ENCODE data around the gene SEMA5A. TPM values are rescaled to one million over a fixed set of nuclear protein-coding genes. Genes with fewer than 3 reads are reported as not detected.

SEMA5A gene
- total and polyA plus RNA-seq, 2 of the 13 experiments (the other 11 are each of a cell fraction or from before 2014, with no cell fraction given): 0.01 TPM; not detected in 1

DNA sequence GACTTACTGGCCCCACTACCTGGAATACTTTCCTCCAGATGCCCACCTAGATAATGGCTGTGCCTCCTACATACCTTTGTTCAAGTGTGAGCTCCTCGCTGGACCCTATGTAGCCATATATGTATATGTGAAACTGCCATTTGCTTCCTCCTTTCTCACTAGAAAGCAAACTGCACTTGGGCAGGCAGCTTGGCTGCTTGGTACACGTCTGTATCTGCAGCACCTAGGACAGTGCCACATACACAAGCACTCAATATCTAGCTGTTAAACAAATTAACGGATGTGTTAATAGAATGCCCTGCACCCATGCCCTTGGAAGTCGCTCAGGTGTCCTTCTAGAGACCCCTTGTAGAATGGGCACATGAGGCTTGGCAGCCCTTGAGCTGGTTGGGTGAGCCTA is 301.5 kb downstream of the SEMA5A start:
- H3K9me3 ChIP-seq (ENCODE audit: low read length): peaks cover 2% of the 10 kb centered on the region
- in situ Hi-C loops (cut with HindIII; ENCODE audit: extremely low pct_ligation_motif_present, low pct_unique_long_range_greater_than_20kb): no loop called here
- H3K36me3 ChIP-seq (replicated peaks in 1 of 2; ENCODE audit: control insufficient read depth in 1 of 2, insufficient read depth in 2 of 2, low read length in 2 of 2): no peaks in the 10 kb centered on the region
- FAIRE-seq: no peak
- H4K20me1 ChIP-seq (ENCODE audit: insufficient read depth, low read length): no peaks in the 10 kb centered on the region
- no peak for ATAC-seq
- BruUV-seq (replicated peaks): no TSS peak
- H3K4me2 ChIP-seq (ENCODE audit: low read depth, low read length): no peak overlapping the region
- H3K4me3 ChIP-seq (replicated peaks in 1 of 3; ENCODE audit: insufficient read depth in 1 of 3, low read depth in 2 of 3, low read length in 3 of 3): no peak overlapping the region
- no peak overlapping the region for H3K9ac ChIP-seq (ENCODE audit: insufficient read depth, low read depth, low read length)
- no peak for DNase-seq (ENCODE audit: low spot score)
- H3K27me3 ChIP-seq (ENCODE audit: control insufficient read depth in 1 of 2, insufficient read depth in 2 of 2, low read length in 2 of 2): no peaks in the 10 kb centered on the region
- no peaks in the 10 kb centered on the region for H3K4me1 ChIP-seq (ENCODE audit: insufficient read depth, low read length)
- intact Hi-C loops (cut with micrococcal nuclease; ENCODE audit: unreplicated experiment): no loop called here
- no peaks in the 10 kb centered on the region for H3K79me2 ChIP-seq (ENCODE audit: insufficient read depth, low read length)
- H3K27ac ChIP-seq (ENCODE audit: extremely low read length, insufficient read depth, low read length): no peak overlapping the region
- H2AFZ ChIP-seq (ENCODE audit: low read length): no peak overlapping the region
- POLR2A ChIA-PET: no interaction called here
- CTCF ChIA-PET (ENCODE audit: low intra/inter-chr PET ratio, low total read pairs): no interaction called here
- TF ChIP-seq, protein P1, sequence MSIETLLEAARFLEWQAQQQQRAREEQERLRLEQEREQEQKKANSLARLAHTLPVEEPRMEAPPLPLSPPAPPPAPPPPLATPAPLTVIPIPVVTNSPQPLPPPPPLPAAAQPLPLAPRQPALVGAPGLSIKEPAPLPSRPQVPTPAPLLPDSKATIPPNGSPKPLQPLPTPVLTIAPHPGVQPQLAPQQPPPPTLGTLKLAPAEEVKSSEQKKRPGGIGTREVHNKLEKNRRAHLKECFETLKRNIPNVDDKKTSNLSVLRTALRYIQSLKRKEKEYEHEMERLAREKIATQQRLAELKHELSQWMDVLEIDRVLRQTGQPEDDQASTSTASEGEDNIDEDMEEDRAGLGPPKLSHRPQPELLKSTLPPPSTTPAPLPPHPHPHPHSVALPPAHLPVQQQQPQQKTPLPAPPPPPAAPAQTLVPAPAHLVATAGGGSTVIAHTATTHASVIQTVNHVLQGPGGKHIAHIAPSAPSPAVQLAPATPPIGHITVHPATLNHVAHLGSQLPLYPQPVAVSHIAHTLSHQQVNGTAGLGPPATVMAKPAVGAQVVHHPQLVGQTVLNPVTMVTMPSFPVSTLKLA (IDR thresholded peaks at IDR 0.05): peak; percentile 41; the same call in 1 of the 2 replicates
- TF ChIP-seq, protein P2, sequence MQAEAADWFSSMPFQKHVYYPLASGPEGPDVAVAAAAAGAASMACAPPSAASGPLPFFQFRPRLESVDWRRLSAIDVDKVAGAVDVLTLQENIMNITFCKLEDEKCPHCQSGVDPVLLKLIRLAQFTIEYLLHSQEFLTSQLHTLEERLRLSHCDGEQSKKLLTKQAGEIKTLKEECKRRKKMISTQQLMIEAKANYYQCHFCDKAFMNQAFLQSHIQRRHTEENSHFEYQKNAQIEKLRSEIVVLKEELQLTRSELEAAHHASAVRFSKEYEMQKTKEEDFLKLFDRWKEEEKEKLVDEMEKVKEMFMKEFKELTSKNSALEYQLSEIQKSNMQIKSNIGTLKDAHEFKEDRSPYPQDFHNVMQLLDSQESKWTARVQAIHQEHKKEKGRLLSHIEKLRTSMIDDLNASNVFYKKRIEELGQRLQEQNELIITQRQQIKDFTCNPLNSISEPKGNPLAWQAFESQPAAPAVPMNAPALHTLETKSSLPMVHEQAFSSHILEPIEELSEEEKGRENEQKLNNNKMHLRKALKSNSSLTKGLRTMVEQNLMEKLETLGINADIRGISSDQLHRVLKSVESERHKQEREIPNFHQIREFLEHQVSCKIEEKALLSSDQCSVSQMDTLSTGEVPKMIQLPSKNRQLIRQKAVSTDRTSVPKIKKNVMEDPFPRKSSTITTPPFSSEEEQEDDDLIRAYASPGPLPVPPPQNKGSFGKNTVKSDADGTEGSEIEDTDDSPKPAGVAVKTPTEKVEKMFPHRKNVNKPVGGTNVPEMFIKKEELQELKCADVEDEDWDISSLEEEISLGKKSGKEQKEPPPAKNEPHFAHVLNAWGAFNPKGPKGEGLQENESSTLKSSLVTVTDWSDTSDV (CRISPR knock-in tag; IDR thresholded peaks at IDR 0.05): no peak
- WGBS (ENCODE audit: low lambda C conversion rate): 0% methylated on average over 2 of the region's 4 CpGs
